H9 (cell line): ENCODE measurements around the gene COL4A2. TPM values are rescaled to one million over a fixed set of nuclear protein-coding genes. Genes with fewer than 3 reads are reported as not detected.

Source experiments
- DNase-seq: peaks from one replicate; pipeline ENCODE4 v3.0.0-alpha.2; 2017
- H2AFZ ChIP-seq: one replicate; pipeline ENCODE4 v1.6.1; 2013; ENCODE audit warnings: mild to moderate bottlenecking, low read length, control low read depth, moderate library complexity
- H2AK5ac ChIP-seq: 2 replicates; pipeline ENCODE4 v1.6.1; 2013; ENCODE audit warnings: low read length, control low read depth, mixed read lengths; ENCODE audit not compliant: insufficient read length
- H2BK120ac ChIP-seq: one replicate; pipeline ENCODE4 v1.6.1; 2013; ENCODE audit warnings: low read depth, mild to moderate bottlenecking, low read length, control low read depth, inconsistent platforms; ENCODE audit not compliant: poor library complexity, severe bottlenecking
- H2BK12ac ChIP-seq: 2 replicates; pipeline ENCODE4 v1.6.1; 2013; ENCODE audit warnings: low read length, control low read depth, mixed read lengths, low read depth; ENCODE audit not compliant: insufficient read length
- H2BK15ac ChIP-seq: 2 replicates; pipeline ENCODE4 v1.6.1; 2013; ENCODE audit warnings: low read depth, low read length, control low read depth
- H2BK20ac ChIP-seq: one replicate; pipeline ENCODE4 v1.6.1; 2013; ENCODE audit warnings: low read depth, mild to moderate bottlenecking, low read length, control low read depth, inconsistent platforms; ENCODE audit not compliant: poor library complexity, severe bottlenecking
- H2BK5ac ChIP-seq: 2 replicates; pipeline ENCODE4 v1.6.1; 2013; ENCODE audit warnings: low read length, control low read depth, mixed read lengths; ENCODE audit not compliant: insufficient read length
- H3K14ac ChIP-seq: 2 replicates; pipeline ENCODE4 v1.6.1; 2013; ENCODE audit warnings: low read length, control low read depth; ENCODE audit not compliant: insufficient read depth
- H3K18ac ChIP-seq: 2 replicates; pipeline ENCODE4 v1.6.1; 2013; ENCODE audit warnings: low read depth, mild to moderate bottlenecking, mixed read lengths, low read length, control low read depth; ENCODE audit not compliant: insufficient read length
- H3K23ac ChIP-seq: 2 replicates; pipeline ENCODE4 v1.6.1; 2013; ENCODE audit warnings: low read length, control low read depth, mixed read lengths, low read depth; ENCODE audit not compliant: insufficient read length
- H3K23me2 ChIP-seq: 2 replicates; pipeline ENCODE4 v1.6.1; 2013; ENCODE audit warnings: low read depth, mild to moderate bottlenecking, mixed read lengths, low read length, control low read depth; ENCODE audit not compliant: insufficient read length, poor library complexity, severe bottlenecking
- H3K27ac ChIP-seq: 2 replicates; pipeline ENCODE4 v1.5.1; 2013; ENCODE audit warnings: low read length, control low read depth, mixed read lengths, low read depth; ENCODE audit not compliant: insufficient read length
- H3K27me3 ChIP-seq: 2 replicates; pipeline ENCODE4 v1.6.1; 2013; ENCODE audit warnings: low read length, control low read depth, inconsistent platforms; ENCODE audit not compliant: insufficient read depth
- H3K4ac ChIP-seq: 2 replicates; pipeline ENCODE4 v1.6.1; 2013; ENCODE audit warnings: low read depth, mild to moderate bottlenecking, control low read depth, inconsistent platforms, low read length, moderate library complexity
- H3K4me1 ChIP-seq: 2 replicates; pipeline ENCODE4 v1.6.1; 2013; ENCODE audit warnings: low read length, control low read depth, inconsistent platforms; ENCODE audit not compliant: insufficient read depth
- H3K4me2 ChIP-seq: 2 replicates; pipeline ENCODE4 v1.6.1; 2013; ENCODE audit warnings: low read length, control low read depth, mixed read lengths; ENCODE audit not compliant: insufficient read length, insufficient read depth
- H3K56ac ChIP-seq: 2 replicates; pipeline ENCODE4 v1.6.1; 2013; ENCODE audit warnings: low read depth, mild to moderate bottlenecking, mixed read lengths, low read length, control low read depth; ENCODE audit not compliant: insufficient read length
- H3K79me1 ChIP-seq: 2 replicates; pipeline ENCODE4 v1.6.1; 2013; ENCODE audit warnings: low read depth, mild to moderate bottlenecking, moderate library complexity, low read length, control low read depth, inconsistent platforms; ENCODE audit not compliant: insufficient read depth, poor library complexity, severe bottlenecking
- H3K79me2 ChIP-seq: 2 replicates; pipeline ENCODE4 v1.6.1; 2013; ENCODE audit warnings: low read length, control low read depth, inconsistent platforms; ENCODE audit not compliant: insufficient read depth
- H3K9ac ChIP-seq: 2 replicates; pipeline ENCODE4 v1.6.1; 2013; ENCODE audit warnings: low read length, control low read depth, mixed read lengths; ENCODE audit not compliant: insufficient read length; ENCODE audit errors: extremely low read depth
- H3K9me3 ChIP-seq: one replicate; pipeline ENCODE4 v1.6.1; 2013; ENCODE audit warnings: low read depth, low read length, inconsistent platforms; ENCODE audit not compliant: control insufficient read depth
- H3T11ph ChIP-seq: one replicate; pipeline ENCODE4 v1.6.1; 2013; ENCODE audit warnings: mild to moderate bottlenecking, low read length, control low read depth, inconsistent platforms
- H4K20me1 ChIP-seq: one replicate; pipeline ENCODE4 v1.6.1; 2013; ENCODE audit not compliant: control insufficient read depth, insufficient read length, insufficient read depth
- H4K5ac ChIP-seq: 2 replicates; pipeline ENCODE4 v1.6.1; 2013; ENCODE audit warnings: low read depth, mild to moderate bottlenecking, mixed read lengths, low read length, control low read depth; ENCODE audit not compliant: insufficient read length
- H4K8ac ChIP-seq: replicated peaks from 2 replicates; pipeline ENCODE4 v1.6.1; 2013; ENCODE audit warnings: low read length, control low read depth, mixed read lengths, low read depth; ENCODE audit not compliant: insufficient read length
- H4K91ac ChIP-seq: 2 replicates; pipeline ENCODE4 v1.6.1; 2013; ENCODE audit warnings: low read depth, mild to moderate bottlenecking, moderate library complexity, mixed read lengths, low read length, control low read depth; ENCODE audit not compliant: insufficient read length
- H3K27ac Mint-ChIP-seq, 3 experiments: 2 replicates in 2 of 3; 3 replicates in 1 of 3; pipeline ENCODE4 v1.8.0; 2020 to 2021; ENCODE audit warnings: mixed read lengths in 3 of 3, mild to moderate bottlenecking in 1 of 3, moderate library complexity in 1 of 3
- H3K27me3 Mint-ChIP-seq: 2 replicates; pipeline ENCODE4 v1.8.0; 2021; ENCODE audit warnings: low read depth, mild to moderate bottlenecking, moderate library complexity, mixed read lengths
- H3K36me3 Mint-ChIP-seq, 3 experiments: 2 replicates in 2 of 3; 3 replicates in 1 of 3; pipeline ENCODE4 v1.8.0; 2020 to 2021; ENCODE audit warnings: low read depth in 3 of 3, mixed read lengths in 3 of 3; ENCODE audit not compliant: insufficient read depth in 1 of 3
- H3K4me1 Mint-ChIP-seq, 2 experiments: 2 replicates each; pipeline ENCODE4 v1.8.0; 2020; ENCODE audit warnings: mixed read lengths in 2 of 2
- H3K4me3 Mint-ChIP-seq, 2 experiments: 2 replicates in 1 of 2; 3 replicates in 1 of 2; pipeline ENCODE4 v1.8.0; 2020 to 2021; ENCODE audit warnings: mild to moderate bottlenecking in 2 of 2, mixed read lengths in 2 of 2, moderate library complexity in 1 of 2
- H3K9me3 Mint-ChIP-seq, 2 experiments: 2 replicates in 1 of 2; 3 replicates in 1 of 2; pipeline ENCODE4 v1.8.0; 2020; ENCODE audit warnings: mild to moderate bottlenecking in 2 of 2, mixed read lengths in 2 of 2, moderate library complexity in 1 of 2
- WGBS: extraction: QIAGEN DNeasy Blood & Tissue Kit; methylation state at CpG from one replicate; pipeline ENCODE4 v1.1.7; 2013; ENCODE audit warnings: missing lambda C conversion rate, low lambda C conversion rate, mixed read lengths; ENCODE audit not compliant: insufficient read length; ENCODE audit errors: extremely low coverage; 5-methylcytosine and 5-hydroxymethylcytosine counted together
- total RNA-seq: library from RNA; stranded (reverse); gene quantifications from 2 replicates; pipeline ENCODE4 v1.2.1, GENCODE V29; 2021
- TF ChIP-seq, protein P1 (sequence below): fragments of 200-600 bp; sonication (generic); conservative IDR thresholded peaks from 3 replicates; pipeline ENCODE4 v1.8.0; 2021; ENCODE audit warnings: antibody characterized with exemption, mild to moderate bottlenecking

Gene COL4A2
- total RNA-seq, 1 experiment from 2014 or later, result 76.5 TPM

DNA sequence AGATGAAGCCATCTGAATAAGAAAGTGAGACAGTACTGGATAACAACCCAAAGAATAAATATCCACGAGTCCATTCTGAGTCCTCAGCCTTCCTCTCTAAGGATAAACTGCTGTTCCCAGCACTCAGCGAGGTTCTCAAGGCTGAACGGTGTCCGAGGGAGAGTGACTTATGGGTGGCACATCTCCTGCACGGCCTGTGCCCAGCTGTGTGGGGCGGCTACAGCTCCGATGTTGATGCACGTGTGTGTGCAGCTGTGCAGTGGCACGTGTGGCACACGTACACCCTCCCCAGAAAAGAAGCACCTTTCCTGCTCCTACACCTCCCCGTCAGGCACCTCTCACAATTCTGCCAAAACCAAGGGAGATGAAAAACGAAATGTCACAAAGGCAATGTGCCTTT, 209.4 kb downstream of the COL4A2 start:
- no peaks in the 10 kb centered on the region for H3K23me2 ChIP-seq
- no peak overlapping the region for H3K4me2 ChIP-seq
- TF ChIP-seq, protein P1, sequence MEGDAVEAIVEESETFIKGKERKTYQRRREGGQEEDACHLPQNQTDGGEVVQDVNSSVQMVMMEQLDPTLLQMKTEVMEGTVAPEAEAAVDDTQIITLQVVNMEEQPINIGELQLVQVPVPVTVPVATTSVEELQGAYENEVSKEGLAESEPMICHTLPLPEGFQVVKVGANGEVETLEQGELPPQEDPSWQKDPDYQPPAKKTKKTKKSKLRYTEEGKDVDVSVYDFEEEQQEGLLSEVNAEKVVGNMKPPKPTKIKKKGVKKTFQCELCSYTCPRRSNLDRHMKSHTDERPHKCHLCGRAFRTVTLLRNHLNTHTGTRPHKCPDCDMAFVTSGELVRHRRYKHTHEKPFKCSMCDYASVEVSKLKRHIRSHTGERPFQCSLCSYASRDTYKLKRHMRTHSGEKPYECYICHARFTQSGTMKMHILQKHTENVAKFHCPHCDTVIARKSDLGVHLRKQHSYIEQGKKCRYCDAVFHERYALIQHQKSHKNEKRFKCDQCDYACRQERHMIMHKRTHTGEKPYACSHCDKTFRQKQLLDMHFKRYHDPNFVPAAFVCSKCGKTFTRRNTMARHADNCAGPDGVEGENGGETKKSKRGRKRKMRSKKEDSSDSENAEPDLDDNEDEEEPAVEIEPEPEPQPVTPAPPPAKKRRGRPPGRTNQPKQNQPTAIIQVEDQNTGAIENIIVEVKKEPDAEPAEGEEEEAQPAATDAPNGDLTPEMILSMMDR, result no peak
- no peaks in the 10 kb centered on the region for H3K79me1 ChIP-seq
- Mint-ChIP-seq H3K4me1 (peaks cover 2 to 8% of the 10 kb centered on the region in 2 experiments; a peak in 2 of 4 replicates), H3K36me3 (peaks cover 4 to 23% (median 15%) of the 10 kb centered on the region in 3 experiments; a peak in 6 of 7 replicates), H3K4me3 (no peak overlapping the region), H3K27ac (no peak overlapping the region), H3K9me3 (no peaks in the 10 kb centered on the region), H3K27me3 (no peaks in the 10 kb centered on the region)
- no peak overlapping the region for H3K18ac ChIP-seq
- H3K23ac ChIP-seq, result no peak overlapping the region
- WGBS, result no CpG with 5 or more reads among the region's 12 CpGs
- H4K20me1 ChIP-seq, result no peaks in the 10 kb centered on the region
- H3K14ac ChIP-seq, result no peak overlapping the region
- no peak overlapping the region for H2BK15ac ChIP-seq
- H3K79me2 ChIP-seq, result no peaks in the 10 kb centered on the region
- DNase-seq, result no peak
- H2BK20ac ChIP-seq, result no peak overlapping the region
- no peak overlapping the region for H3K27ac ChIP-seq
- H2BK120ac ChIP-seq, result no peak overlapping the region
- no peak overlapping the region for H2BK5ac ChIP-seq
- H2AK5ac ChIP-seq, result no peak overlapping the region
- H3K9me3 ChIP-seq, result no peaks in the 10 kb centered on the region
- no peak overlapping the region for H2BK12ac ChIP-seq
- no peak overlapping the region for H3T11ph ChIP-seq
- no peak overlapping the region for H3K56ac ChIP-seq
- H4K8ac ChIP-seq, result no peak overlapping the region
- H4K91ac ChIP-seq, result no peak overlapping the region
- no peak overlapping the region for H3K4ac ChIP-seq
- H4K5ac ChIP-seq, result no peak overlapping the region
- H2AFZ ChIP-seq, result no peak overlapping the region
- H3K9ac ChIP-seq, result no peak overlapping the region
- no peaks in the 10 kb centered on the region for H3K27me3 ChIP-seq
- H3K4me1 ChIP-seq, result no peaks in the 10 kb centered on the region
